ENCODE results near the gene SVOP.
"Not testable (repeated sequence)": the region's sequence is repeated elsewhere in the genome, so short reads cannot be mapped to it uniquely, and the experiment has no call there.

The SVOP gene

GRCh38 chr12:109010259-109010658 lies 10.6 kb downstream of the SVOP start:
- peaks cover 19% of the 10 kb centered on the region for H3K27me3 Mint-ChIP-seq
- ATAC-seq: no peak

GRCh38 chr12:109009766-109010165 lies 11.1 kb downstream of the SVOP start:
- no peak for DNase-seq
- ATAC-seq: no peak
- Mint-ChIP-seq H3K9me3 (no peaks in the 10 kb centered on the region), H3K4me3 (no peak overlapping the region), H3K27me3 (peaks cover 15% of the 10 kb centered on the region), H3K27ac (no peak overlapping the region), H3K36me3 (ENCODE audit: low read depth) (no peaks in the 10 kb centered on the region), H3K4me1 (no peaks in the 10 kb centered on the region)

More at GRCh38 chr12:109010259-109010658, 10.6 kb downstream of the SVOP start:
- Mint-ChIP-seq H3K27ac (no peak overlapping the region), H3K36me3 (ENCODE audit: low read depth) (no peaks in the 10 kb centered on the region), H3K9me3 (no peaks in the 10 kb centered on the region), H3K4me1 (no peaks in the 10 kb centered on the region), H3K4me3 (no peak overlapping the region)
- DNase-seq: no peak

GRCh38 chr12:109004017-109004416 lies 16.9 kb downstream of the SVOP start:
- Mint-ChIP-seq H3K9me3 (no peaks in the 10 kb centered on the region), H3K27me3 (no peaks in the 10 kb centered on the region), H3K36me3 (ENCODE audit: low read depth) (no peaks in the 10 kb centered on the region), H3K27ac (no peak overlapping the region), H3K4me3 (no peak overlapping the region), H3K4me1 (no peaks in the 10 kb centered on the region)
- ATAC-seq (no peak), DNase-seq (no peak)

GRCh38 chr12:108996320-108996719 lies 24.5 kb downstream of the SVOP start:
- Mint-ChIP-seq H3K27ac (no peak overlapping the region), H3K36me3 (ENCODE audit: low read depth) (no peaks in the 10 kb centered on the region), H3K27me3 (peaks cover 4% of the 10 kb centered on the region), H3K4me1 (no peaks in the 10 kb centered on the region), H3K9me3 (no peaks in the 10 kb centered on the region), H3K4me3 (no peak overlapping the region)
- ATAC-seq (no peak), DNase-seq (no peak)

GRCh38 chr12:108995370-108995992 lies 25.4 kb downstream of the SVOP start:
- no peak for DNase-seq
- no peak for ATAC-seq
- Mint-ChIP-seq H3K27ac (no peak overlapping the region), H3K9me3 (no peaks in the 10 kb centered on the region), H3K4me1 (no peaks in the 10 kb centered on the region), H3K36me3 (ENCODE audit: low read depth) (no peaks in the 10 kb centered on the region), H3K27me3 (peaks cover 5% of the 10 kb centered on the region), H3K4me3 (no peak overlapping the region)

GRCh38 chr12:108990103-108990502 lies 30.8 kb downstream of the SVOP start:
- peaks cover 15% of the 10 kb centered on the region for H3K27me3 Mint-ChIP-seq
- H3K4me1 Mint-ChIP-seq; ATAC-seq; H3K4me3 Mint-ChIP-seq; H3K27ac Mint-ChIP-seq; H3K36me3 Mint-ChIP-seq (ENCODE audit: low read depth); H3K9me3 Mint-ChIP-seq; DNase-seq: not testable (repeated sequence)

- no peak for DNase-seq
- Mint-ChIP-seq H3K9me3 (no peaks in the 10 kb centered on the region), H3K36me3 (ENCODE audit: low read depth) (no peaks in the 10 kb centered on the region), H3K4me3 (no peak overlapping the region), H3K27ac (no peak overlapping the region), H3K27me3 (peaks cover 17% of the 10 kb centered on the region), H3K4me1 (no peaks in the 10 kb centered on the region)
- ATAC-seq: no peak
These were observed 31.5 kb downstream of the SVOP start for GRCh38 chr12:108989376-108989775.

GRCh38 chr12:108985750-108986149 lies 35.1 kb downstream of the SVOP start:
- no peaks in the 10 kb centered on the region for H3K36me3 Mint-ChIP-seq (ENCODE audit: low read depth)

GRCh38 chr12:108983227-108983626 lies 37.6 kb downstream of the SVOP start:
- ATAC-seq: no peak
- no peak for DNase-seq
- H3K27me3 Mint-ChIP-seq: peaks cover 6% of the 10 kb centered on the region
- no peaks in the 10 kb centered on the region for H3K9me3 Mint-ChIP-seq
- H3K4me1 Mint-ChIP-seq: no peaks in the 10 kb centered on the region
- no peak overlapping the region for H3K27ac Mint-ChIP-seq
- H3K36me3 Mint-ChIP-seq (ENCODE audit: low read depth): no peaks in the 10 kb centered on the region
- H3K4me3 Mint-ChIP-seq: no peak overlapping the region

More at GRCh38 chr12:108985750-108986149, 35.1 kb downstream of the SVOP start:
- Mint-ChIP-seq H3K27me3 (peaks cover 12% of the 10 kb centered on the region), H3K4me1 (no peaks in the 10 kb centered on the region), H3K4me3 (no peak overlapping the region), H3K27ac (no peak overlapping the region), H3K9me3 (no peaks in the 10 kb centered on the region)
- DNase-seq (no peak), ATAC-seq (no peak)

- Mint-ChIP-seq H3K4me3 (no peak overlapping the region), H3K36me3 (ENCODE audit: low read depth) (no peaks in the 10 kb centered on the region), H3K4me1 (no peaks in the 10 kb centered on the region), H3K27me3 (peaks cover 4% of the 10 kb centered on the region), H3K9me3 (no peaks in the 10 kb centered on the region), H3K27ac (no peak overlapping the region)
- DNase-seq (no peak), ATAC-seq (no peak)
These were observed 38.1 kb downstream of the SVOP start for GRCh38 chr12:108982621-108983219.

- Mint-ChIP-seq H3K27ac (no peak overlapping the region), H3K4me3 (no peak overlapping the region), H3K9me3 (no peaks in the 10 kb centered on the region), H3K27me3 (peaks cover 4% of the 10 kb centered on the region), H3K4me1 (no peaks in the 10 kb centered on the region), H3K36me3 (ENCODE audit: low read depth) (no peaks in the 10 kb centered on the region)
- no peak for DNase-seq
- no peak for ATAC-seq
These were observed 39.0 kb downstream of the SVOP start for GRCh38 chr12:108981835-108982234.

- Mint-ChIP-seq H3K4me1 (no peaks in the 10 kb centered on the region), H3K27ac (no peak overlapping the region), H3K9me3 (no peaks in the 10 kb centered on the region), H3K36me3 (ENCODE audit: low read depth) (no peaks in the 10 kb centered on the region), H3K4me3 (no peak overlapping the region), H3K27me3 (peaks cover 4% of the 10 kb centered on the region)
- DNase-seq (no peak), ATAC-seq (no peak)
These were observed 39.8 kb downstream of the SVOP start for GRCh38 chr12:108980831-108981618.

GRCh38 chr12:108977360-108977759 lies 43.5 kb downstream of the SVOP start:
- H3K4me1 Mint-ChIP-seq: no peaks in the 10 kb centered on the region
- H3K27me3 Mint-ChIP-seq: no peaks in the 10 kb centered on the region
- no peak overlapping the region for H3K4me3 Mint-ChIP-seq
- H3K27ac Mint-ChIP-seq: no peak overlapping the region
- DNase-seq: no peak
- H3K36me3 Mint-ChIP-seq (ENCODE audit: low read depth): no peaks in the 10 kb centered on the region
- H3K9me3 Mint-ChIP-seq: no peaks in the 10 kb centered on the region
- ATAC-seq: no peak

- Mint-ChIP-seq H3K27ac (no peak overlapping the region), H3K27me3 (no peaks in the 10 kb centered on the region), H3K4me3 (no peak overlapping the region), H3K4me1 (no peaks in the 10 kb centered on the region), H3K36me3 (ENCODE audit: low read depth) (no peaks in the 10 kb centered on the region), H3K9me3 (no peaks in the 10 kb centered on the region)
- ATAC-seq: no peak
- no peak for DNase-seq
These were observed 45.8 kb downstream of the SVOP start for GRCh38 chr12:108975024-108975593.
